HUES6 (cell line): ENCODE data around the gene HNF1B.
A peak's percentile ranks its signal among the peaks of the same experiment; 100 is the strongest.

Experiments used
- H3K27ac ChIP-seq: 2 replicates; pipeline ENCODE4 v1.7.0; 2013; ENCODE audit warnings: low read depth, mild to moderate bottlenecking, low read length, inconsistent platforms
- H3K27me3 ChIP-seq: 2 replicates; pipeline ENCODE4 v1.6.1; 2013; ENCODE audit warnings: low read length; ENCODE audit not compliant: control insufficient read depth, insufficient read depth
- H3K36me3 ChIP-seq: 2 replicates; pipeline ENCODE4 v1.6.1; 2013; ENCODE audit warnings: low read length; ENCODE audit not compliant: control insufficient read depth, insufficient read depth
- H3K4me1 ChIP-seq: 2 replicates; pipeline ENCODE4 v1.6.1; 2013; ENCODE audit warnings: low read length; ENCODE audit not compliant: control insufficient read depth, insufficient read depth
- H3K4me3 ChIP-seq: 2 replicates; pipeline ENCODE4 v1.5.1; 2013; ENCODE audit warnings: low read depth, low read length
- H3K9ac ChIP-seq: one replicate; pipeline ENCODE4 v1.6.1; 2013; ENCODE audit warnings: mild to moderate bottlenecking, low read length
- H3K9me3 ChIP-seq: 2 replicates; pipeline ENCODE4 v1.6.1; 2013; ENCODE audit warnings: low read depth, low read length; ENCODE audit not compliant: control insufficient read depth, insufficient read depth

HNF1B gene

GRCh38 chr17:37647856-37648255 lies 97.0 kb downstream of the HNF1B start:
- no peaks in the 10 kb centered on the region for H3K9me3 ChIP-seq
- H3K4me1 ChIP-seq = no peaks in the 10 kb centered on the region
- no peak overlapping the region for H3K27ac ChIP-seq
- no peak overlapping the region for H3K9ac ChIP-seq
- H3K27me3 ChIP-seq = peaks cover 39% of the 10 kb centered on the region
- no peaks in the 10 kb centered on the region for H3K36me3 ChIP-seq
- H3K4me3 ChIP-seq = no peak overlapping the region

GRCh38 chr17:37643869-37644268 lies 101.0 kb downstream of the HNF1B start:
- Histone ChIP-seq H3K9me3 (no peaks in the 10 kb centered on the region), H3K9ac (no peak overlapping the region), H3K4me1 (no peaks in the 10 kb centered on the region; the same call in 1 of the 2 replicates), H3K4me3 (peak overlapping the region; percentile 94), H3K27me3 (peaks cover 39% of the 10 kb centered on the region), H3K27ac (no peak overlapping the region), H3K36me3 (peaks cover 25% of the 10 kb centered on the region)

DNA sequence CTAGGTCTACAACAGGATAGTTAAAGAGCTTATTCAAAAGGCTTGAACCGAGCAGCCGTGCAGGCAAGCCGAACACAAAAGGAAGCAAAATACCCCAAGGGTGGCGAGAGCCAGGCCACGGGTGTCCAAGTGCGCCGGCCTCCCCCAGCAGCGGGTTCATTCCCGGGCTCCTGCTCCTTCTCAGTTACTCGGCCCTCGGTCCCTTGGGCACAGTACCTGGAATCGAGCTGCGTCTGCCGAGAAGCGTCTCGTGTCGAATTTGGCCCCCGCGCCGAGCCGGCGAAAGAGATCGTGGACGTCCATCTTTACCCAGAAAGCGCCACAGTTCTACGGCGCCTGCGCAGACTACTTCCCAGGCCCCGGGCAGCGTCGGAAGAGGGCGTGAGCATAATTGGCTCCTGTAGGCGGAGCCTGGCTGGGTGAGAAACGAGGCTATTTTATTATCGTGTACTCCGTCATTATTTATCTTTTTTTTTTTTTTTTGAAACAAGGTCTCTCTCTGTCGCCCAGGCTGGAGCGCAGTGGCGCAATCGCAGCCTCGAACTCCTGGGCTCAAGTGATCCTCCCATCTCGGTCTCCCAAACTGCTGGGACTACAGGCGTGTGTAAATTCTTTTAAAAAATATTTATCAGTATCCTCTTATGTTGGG lies 101.6 kb downstream of the HNF1B start, which contains the start of gene DDX52:
Gene DDX52, minus strand, starts transcription at position 329 of the 649 bp plus-strand sequence. Its CDS starts 26 bp downstream, at position 303.
- H3K36me3 ChIP-seq = peaks cover 28% of the 10 kb centered on the region
- H3K4me1 ChIP-seq = no peaks in the 10 kb centered on the region; the same call in 1 of the 2 replicates
- peak within 1 kb of the TSS; percentile 91 for H3K27ac ChIP-seq

DNA sequence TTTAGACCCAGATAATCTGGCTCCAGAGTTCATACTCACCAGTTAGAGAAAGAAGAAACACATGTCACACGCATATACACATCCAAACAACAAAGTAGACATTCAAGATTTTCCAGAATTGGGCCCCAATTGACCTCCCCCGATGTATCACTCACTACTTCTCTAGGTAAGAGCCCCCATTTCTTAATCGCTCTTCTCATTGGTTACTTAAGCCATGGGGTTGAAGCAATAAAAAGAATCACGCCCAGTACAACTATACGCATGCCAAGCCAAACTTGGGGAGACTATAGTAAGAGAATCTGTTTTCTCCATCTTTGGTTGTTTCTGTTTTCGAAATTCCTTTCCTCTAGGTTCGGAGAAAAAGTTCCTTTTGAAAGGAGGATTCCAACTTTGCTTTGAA lies 102.2 kb downstream of the HNF1B start:
- H3K9me3 ChIP-seq = no peaks in the 10 kb centered on the region
- peak overlapping the region; percentile 94 for H3K4me3 ChIP-seq
- H3K27me3 ChIP-seq = peaks cover 29% of the 10 kb centered on the region
- H3K4me1 ChIP-seq = no peaks in the 10 kb centered on the region; the same call in 1 of the 2 replicates
- peak overlapping the region; percentile 91 for H3K27ac ChIP-seq
- H3K9ac ChIP-seq = peak overlapping the region; percentile 96
- peaks cover 34% of the 10 kb centered on the region for H3K36me3 ChIP-seq

More for the DNA sequence above, 101.6 kb downstream of the HNF1B start, which contains the start of gene DDX52:
- Histone ChIP-seq H3K9ac (peak within 1 kb of the TSS; percentile 96), H3K4me3 (peak within 1 kb of the TSS; percentile 94), H3K27me3 (peaks cover 35% of the 10 kb centered on the region), H3K9me3 (no peaks in the 10 kb centered on the region)

- Histone ChIP-seq H3K27me3 (peaks cover 8% of the 10 kb centered on the region), H3K9ac (no peak overlapping the region), H3K27ac (no peak overlapping the region), H3K9me3 (no peaks in the 10 kb centered on the region), H3K4me3 (no peak overlapping the region), H3K36me3 (peaks cover 58% of the 10 kb centered on the region), H3K4me1 (no peaks in the 10 kb centered on the region; the same call in 1 of the 2 replicates)
Observed at GRCh38 chr17:37640015-37640414, 104.8 kb downstream of the HNF1B start.

GRCh38 chr17:37637956-37638355 lies 106.9 kb downstream of the HNF1B start:
- H3K4me1 ChIP-seq = no peaks in the 10 kb centered on the region; the same call in 1 of the 2 replicates
- H3K36me3 ChIP-seq = peaks cover 58% of the 10 kb centered on the region
- no peak overlapping the region for H3K9ac ChIP-seq
- H3K27me3 ChIP-seq = no peaks in the 10 kb centered on the region
- no peak overlapping the region for H3K4me3 ChIP-seq
- H3K9me3 ChIP-seq = no peaks in the 10 kb centered on the region
- H3K27ac ChIP-seq = no peak overlapping the region
